Upper lobe of left lung (tissue), 6 donors: ENCODE measurements around the gene NRXN3. TPM values are rescaled to one million over a fixed set of nuclear protein-coding genes. Genes with fewer than 3 reads are reported as not detected.

Experiments used
- ATAC-seq, 2 donors: fragments of 200-7000 bp; cut with Tn5 transposase; one replicate each; pipeline ENCODE4 v1.9.1; 2022; ENCODE audit warnings: mild to moderate bottlenecking in 2 of 2, moderate library complexity in 2 of 2; ENCODE audit not compliant: low FRiP score in 2 of 2
- DNase-seq, 2 donors: peaks; one replicate each; pipeline ENCODE4 v3.0.0-alpha.2; 2019 to 2020
- H3K27ac ChIP-seq, 4 donors: fragments of 200-600 bp; sonication (generic); one replicate each; pipeline ENCODE4 v1.5.1; 2016 to 2019
- H3K27me3 ChIP-seq, 4 donors: fragments of 200-600 bp; sonication (generic); one replicate each; pipeline ENCODE4 v1.5.1; 2017 to 2019
- H3K36me3 ChIP-seq, 4 donors: fragments of 200-600 bp; sonication (generic); one replicate each; pipeline ENCODE4 v1.5.1; 2016 to 2019
- H3K4me1 ChIP-seq, 4 donors: fragments of 200-600 bp; sonication (generic); one replicate each; pipeline ENCODE4 v1.5.1; 2018 to 2019
- H3K4me3 ChIP-seq, 4 donors: fragments of 200-600 bp; sonication (generic); one replicate each; pipeline ENCODE4 v1.5.1; 2017 to 2019; ENCODE audit warnings: mild to moderate bottlenecking in 2 of 4, moderate library complexity in 1 of 4
- H3K9me3 ChIP-seq, 4 donors: fragments of 200-600 bp; sonication (generic); one replicate each; pipeline ENCODE4 v1.5.1; 2018 to 2019
- CTCF ChIP-seq, 6 experiments: fragments of 450-650 bp in 4 of 6; fragments of 200-600 bp in 2 of 6; sonication (generic) in 2 of 6; IDR thresholded peaks; one replicate each; pipeline ENCODE4 v1.5.1; 2016 to 2019; ENCODE audit warnings: antibody characterized with exemption in 6 of 6
- EP300 ChIP-seq, 4 donors: sonication (generic); formaldehyde crosslinking; IDR thresholded peaks; one replicate each; pipeline ENCODE4 v1.5.1; 2017; ENCODE audit warnings: antibody characterized with exemption in 4 of 4, control low read depth in 2 of 4
- POLR2A ChIP-seq, 4 donors: fragments of 450-650 bp; IDR thresholded peaks; one replicate each; pipeline ENCODE4 v1.5.1; 2016 to 2017; ENCODE audit warnings: antibody characterized with exemption in 4 of 4, mild to moderate bottlenecking in 2 of 4
- POLR2AphosphoS5 ChIP-seq, 2 donors: sonication (generic); formaldehyde crosslinking; IDR thresholded peaks; one replicate each; pipeline ENCODE4 v1.5.1; 2017; ENCODE audit warnings: antibody characterized with exemption in 2 of 2
- WGBS, 2 donors: methylation state at CpG; one replicate each; pipeline ENCODE4 v1.1.5; 2017 to 2018; 5-methylcytosine and 5-hydroxymethylcytosine counted together
- total RNA-seq, 6 donors: library from RNA; depleted of rRNA in 4 of 6; stranded (reverse); fragments of >200 nt in 4 of 6; gene quantifications; one replicate each; pipeline versions ENCODE4 v1.1.0 to v1.2.1, GENCODE V29; 2016 to 2021
- donor health status: DM: no; HTN: no; CAD: no; lungs with moderate emphysema.
- donor health status: DM: no; HTN: yes; CAD: no; lungs with severe emphysema.

The NRXN3 gene
- total RNA-seq, 6 donors from 2014 or later: 4.4 to 14.9 (median 7.2) TPM

- no peak overlapping the region for H3K27ac ChIP-seq
- H3K4me3 ChIP-seq: no peak overlapping the region
- no peak for DNase-seq
- no peak for TF ChIP-seq EP300 (IDR thresholded peaks at IDR 0.05)
- no peak for TF ChIP-seq POLR2AphosphoS5 (IDR thresholded peaks at IDR 0.05)
- no peak for TF ChIP-seq POLR2A (IDR thresholded peaks at IDR 0.05)
- no peak for TF ChIP-seq CTCF (IDR thresholded peaks at IDR 0.05)
- no peaks in the 10 kb centered on the region for H3K36me3 ChIP-seq
- H3K27me3 ChIP-seq: no peaks in the 10 kb centered on the region
- H3K9me3 ChIP-seq: no peaks in the 10 kb centered on the region
- 89 to 90% methylated on average over 4 of the region's 4 CpGs for WGBS, 2 donors
- no peaks in the 10 kb centered on the region for H3K4me1 ChIP-seq
- no peak for ATAC-seq
Observed at GRCh38 chr14:79180656-79181055, 1010.5 kb downstream of the NRXN3 start.

GRCh38 chr14:79186523-79186922 is 1016.4 kb downstream of the NRXN3 start:
- no peak for TF ChIP-seq EP300 (IDR thresholded peaks at IDR 0.05)
- TF ChIP-seq POLR2A (IDR thresholded peaks at IDR 0.05): no peak
- no peak for TF ChIP-seq CTCF (IDR thresholded peaks at IDR 0.05)
- TF ChIP-seq POLR2AphosphoS5 (IDR thresholded peaks at IDR 0.05): no peak
- Histone ChIP-seq H3K27me3 (no peaks in the 10 kb centered on the region), H3K27ac (no peak overlapping the region), H3K4me3 (no peak overlapping the region), H3K4me1 (no peaks in the 10 kb centered on the region), H3K36me3 (no peaks in the 10 kb centered on the region), H3K9me3 (no peaks in the 10 kb centered on the region)
- 72 to 85% methylated on average over 3 of the region's 3 CpGs for WGBS, 2 donors
- DNase-seq: no peak
- ATAC-seq: no peak

GRCh38 chr14:79193689-79194477 is 1023.7 kb downstream of the NRXN3 start:
- ATAC-seq (no peak), DNase-seq (no peak)
- H3K36me3 ChIP-seq: no peaks in the 10 kb centered on the region
- no peak overlapping the region for H3K27ac ChIP-seq
- TF ChIP-seq EP300 (IDR thresholded peaks at IDR 0.05) (no peak), POLR2A (IDR thresholded peaks at IDR 0.05) (no peak), CTCF (IDR thresholded peaks at IDR 0.05) (no peak), POLR2AphosphoS5 (IDR thresholded peaks at IDR 0.05) (no peak)
- no peaks in the 10 kb centered on the region for H3K9me3 ChIP-seq
- H3K4me1 ChIP-seq: no peaks in the 10 kb centered on the region
- no peak overlapping the region for H3K4me3 ChIP-seq
- no peaks in the 10 kb centered on the region for H3K27me3 ChIP-seq
- WGBS, 2 donors: 79 to 88% methylated on average over 5 of the region's 5 CpGs

- Histone ChIP-seq H3K27ac (no peak overlapping the region), H3K27me3 (no peaks in the 10 kb centered on the region), H3K9me3 (no peaks in the 10 kb centered on the region), H3K36me3 (no peaks in the 10 kb centered on the region), H3K4me1 (no peaks in the 10 kb centered on the region), H3K4me3 (no peak overlapping the region)
- no peak for TF ChIP-seq POLR2AphosphoS5 (IDR thresholded peaks at IDR 0.05)
- DNase-seq (no peak), ATAC-seq (no peak)
- WGBS, 2 donors: 72 to 90% methylated on average over 1 of the region's 1 CpG
Observed at GRCh38 chr14:79196216-79196615, 1026.0 kb downstream of the NRXN3 start.

GRCh38 chr14:79197516-79197915 is 1027.3 kb downstream of the NRXN3 start:
- no peak for DNase-seq
- Histone ChIP-seq H3K27me3 (no peaks in the 10 kb centered on the region), H3K27ac (no peak overlapping the region), H3K36me3 (no peaks in the 10 kb centered on the region), H3K4me3 (no peak overlapping the region), H3K9me3 (no peaks in the 10 kb centered on the region), H3K4me1 (no peaks in the 10 kb centered on the region)
- ATAC-seq: no peak
- TF ChIP-seq POLR2AphosphoS5 (IDR thresholded peaks at IDR 0.05) (no peak), EP300 (IDR thresholded peaks at IDR 0.05) (no peak), POLR2A (IDR thresholded peaks at IDR 0.05) (no peak), CTCF (IDR thresholded peaks at IDR 0.05) (no peak)
- WGBS, 2 donors: 71 to 96% methylated on average over 6 of the region's 6 CpGs
